GM13976 (cell line): ENCODE data around the gene OTUD5.
"Not testable (repeated sequence)": the region's sequence is repeated elsewhere in the genome, so short reads cannot be mapped to it uniquely, and the experiment has no call there.

Experiments used
- DNase-seq: peaks from one replicate; pipeline ENCODE4 v3.0.0; 2012; ENCODE audit warnings: low spot score
- in situ Hi-C: fragments of 300-500 bp; cut with MboI; formaldehyde crosslinking; loops from one replicate; pipeline ENCODE4 v1.12.0; 2022; ENCODE audit warnings: low sequenced_read_pairs, mixed read lengths, inconsistent platforms; ENCODE audit not compliant: unreplicated experiment
- TF ChIP-seq, protein P1 (sequence below): IDR thresholded peaks from 2 replicates; pipeline ENCODE4 v1.5.1; 2012; ENCODE audit warnings: borderline replicate concordance, mild to moderate bottlenecking; ENCODE audit not compliant: insufficient read depth; ENCODE audit errors: extremely low read depth, missing control alignments, control extremely low read depth

Gene OTUD5

DNA sequence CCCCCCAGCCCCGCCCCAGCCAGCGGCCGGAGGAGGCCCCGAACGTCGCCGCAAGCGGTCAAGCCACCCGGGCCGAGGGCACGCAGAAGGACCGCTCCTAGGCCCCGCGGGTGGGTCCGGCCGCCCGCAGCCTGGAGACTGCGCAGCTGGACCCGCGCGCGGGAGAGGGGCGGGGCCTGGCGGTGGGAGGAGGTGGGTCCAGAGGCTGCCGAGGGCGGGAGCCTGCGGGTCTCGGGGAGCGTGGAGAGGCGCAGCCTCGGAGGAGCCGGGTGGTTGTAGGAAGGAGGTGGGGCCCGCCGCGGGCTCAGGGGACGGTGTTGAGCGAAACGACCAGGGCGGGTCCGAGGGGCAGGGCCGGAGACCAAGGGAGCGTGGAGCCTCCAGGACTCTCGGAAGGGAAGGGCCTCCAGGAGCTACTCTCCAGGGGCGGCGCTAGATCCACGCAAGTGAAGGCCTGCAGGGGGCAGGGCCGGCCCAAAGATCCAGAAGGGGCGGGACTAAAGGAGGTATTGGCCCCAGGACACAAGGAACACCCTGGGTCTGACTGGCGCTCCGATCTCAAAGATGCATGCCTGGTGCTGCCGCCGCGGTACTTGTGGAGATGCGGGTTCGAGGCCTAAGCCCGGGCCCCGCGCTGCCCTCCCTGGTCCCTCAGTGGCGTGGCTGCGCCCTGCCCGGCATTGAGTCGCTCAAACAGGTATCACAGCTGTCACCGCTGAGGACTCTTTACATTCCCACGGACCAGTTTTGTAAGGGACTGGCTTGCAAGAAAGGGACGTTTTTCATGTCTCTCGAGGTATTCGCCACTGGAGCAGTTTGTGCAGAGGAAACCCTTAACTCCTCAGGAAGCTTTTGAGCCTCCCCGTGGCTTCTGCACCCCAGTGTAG, 65.8 kb downstream of the OTUD5 start:
- TF ChIP-seq, protein P1, sequence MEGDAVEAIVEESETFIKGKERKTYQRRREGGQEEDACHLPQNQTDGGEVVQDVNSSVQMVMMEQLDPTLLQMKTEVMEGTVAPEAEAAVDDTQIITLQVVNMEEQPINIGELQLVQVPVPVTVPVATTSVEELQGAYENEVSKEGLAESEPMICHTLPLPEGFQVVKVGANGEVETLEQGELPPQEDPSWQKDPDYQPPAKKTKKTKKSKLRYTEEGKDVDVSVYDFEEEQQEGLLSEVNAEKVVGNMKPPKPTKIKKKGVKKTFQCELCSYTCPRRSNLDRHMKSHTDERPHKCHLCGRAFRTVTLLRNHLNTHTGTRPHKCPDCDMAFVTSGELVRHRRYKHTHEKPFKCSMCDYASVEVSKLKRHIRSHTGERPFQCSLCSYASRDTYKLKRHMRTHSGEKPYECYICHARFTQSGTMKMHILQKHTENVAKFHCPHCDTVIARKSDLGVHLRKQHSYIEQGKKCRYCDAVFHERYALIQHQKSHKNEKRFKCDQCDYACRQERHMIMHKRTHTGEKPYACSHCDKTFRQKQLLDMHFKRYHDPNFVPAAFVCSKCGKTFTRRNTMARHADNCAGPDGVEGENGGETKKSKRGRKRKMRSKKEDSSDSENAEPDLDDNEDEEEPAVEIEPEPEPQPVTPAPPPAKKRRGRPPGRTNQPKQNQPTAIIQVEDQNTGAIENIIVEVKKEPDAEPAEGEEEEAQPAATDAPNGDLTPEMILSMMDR = peak; percentile 49
- in situ Hi-C loops = no loop called here

DNA sequence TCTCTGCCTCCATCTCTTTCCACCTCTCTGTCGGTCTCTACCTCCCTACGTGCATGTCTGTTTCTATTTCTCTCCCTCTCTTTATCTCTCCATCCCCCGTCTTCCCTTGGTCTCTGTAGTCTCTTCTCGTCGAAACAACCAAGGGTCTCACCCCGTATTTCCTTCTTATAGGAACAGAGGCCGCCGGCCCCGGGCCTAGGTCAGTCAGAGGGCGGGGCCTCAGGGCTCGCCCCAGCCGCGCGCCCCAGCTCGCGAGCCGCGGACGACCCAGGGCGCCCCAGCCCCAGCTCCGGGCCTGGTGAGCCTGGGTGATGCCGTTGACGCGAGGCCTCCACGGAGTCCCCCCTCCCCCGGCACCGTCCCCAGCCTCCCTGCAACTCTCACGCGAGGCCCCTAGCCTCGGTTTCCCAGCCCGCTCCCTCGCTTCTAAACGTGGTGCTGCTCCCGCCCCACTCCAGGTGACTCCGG, 66.4 kb downstream of the OTUD5 start:
- TF ChIP-seq, protein P1 = no peak
- peak; percentile 41 for DNase-seq
- in situ Hi-C loops = no loop called here

More for the DNA sequence above, 65.8 kb downstream of the OTUD5 start:
- DNase-seq = peak; percentile 77

DNA sequence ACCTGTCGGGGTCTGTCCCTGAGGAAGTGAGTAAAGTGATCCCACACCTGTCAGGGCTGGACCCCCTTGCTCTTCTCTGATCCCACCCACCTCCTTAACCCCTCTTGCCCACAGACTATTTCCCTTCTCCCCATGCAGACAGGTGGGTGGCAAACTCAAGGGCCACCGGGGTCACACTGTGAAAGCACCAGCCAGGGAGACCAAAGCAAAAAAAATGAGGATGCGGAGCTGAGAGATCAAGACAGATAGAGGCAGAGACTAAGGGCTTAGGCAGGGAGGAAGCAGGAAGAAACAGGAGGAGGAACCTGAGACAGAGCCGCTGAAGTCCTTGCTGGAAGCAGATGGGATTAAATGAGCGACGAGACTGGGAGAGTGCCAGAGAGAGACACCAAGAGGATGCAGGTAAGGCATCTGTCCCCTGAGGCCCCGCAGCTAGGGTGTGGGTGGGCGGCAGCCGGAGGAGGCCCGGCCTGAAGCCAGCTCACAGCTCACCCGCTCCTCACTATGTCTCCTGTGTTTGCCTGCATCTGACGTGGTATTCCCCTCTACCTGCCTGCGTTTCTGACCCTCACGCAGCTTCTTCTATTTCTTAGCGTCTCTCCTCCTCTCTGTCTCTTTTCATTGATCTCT, 67.0 kb downstream of the OTUD5 start:
- in situ Hi-C loops = no loop called here
- TF ChIP-seq, protein P1 = no peak
- peak; percentile 38 for DNase-seq

DNA sequence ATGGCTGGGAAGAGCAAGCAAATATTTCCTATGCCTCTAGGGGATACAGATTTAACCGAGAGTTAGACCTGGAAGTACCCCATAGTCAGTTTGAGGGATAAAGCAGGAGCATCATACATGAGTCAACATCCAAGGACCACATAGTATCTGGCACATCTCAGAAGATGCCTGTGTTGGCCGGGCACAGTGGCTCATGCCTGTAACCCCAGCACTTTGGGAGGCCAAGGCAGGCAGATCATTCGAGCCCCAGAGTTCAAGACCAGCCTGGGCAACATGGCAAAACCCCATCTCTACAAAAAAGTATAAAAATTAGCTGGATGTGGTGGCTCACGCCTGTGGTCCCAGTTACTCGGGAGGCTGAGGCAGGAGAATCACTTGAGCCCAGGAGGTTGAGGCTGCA, 70.8 kb downstream of the OTUD5 start:
- in situ Hi-C loops = not testable (repeated sequence)

DNA sequence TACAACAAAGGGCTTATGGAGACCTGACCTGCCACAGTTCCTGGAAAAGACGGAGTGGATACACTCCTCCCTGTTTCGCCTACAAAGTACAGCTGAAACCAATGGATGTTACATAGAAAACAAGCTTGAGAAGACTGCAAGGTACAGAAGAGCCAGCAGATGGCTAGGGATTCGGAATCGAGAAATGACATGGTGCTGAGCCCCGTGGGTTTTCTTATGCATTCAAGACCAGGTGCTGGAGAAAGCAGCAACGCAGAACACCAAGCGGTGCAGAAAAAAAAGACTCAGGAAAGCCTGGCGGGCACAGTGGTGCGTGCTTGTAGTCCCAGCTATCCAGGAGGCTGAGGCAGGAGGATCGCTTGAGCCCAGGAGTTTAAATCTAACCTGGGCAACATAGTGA, 73.7 kb downstream of the OTUD5 start:
- in situ Hi-C loops = no loop called here
- no peak for DNase-seq

More for the DNA sequence above, 70.8 kb downstream of the OTUD5 start:
- DNase-seq = not testable (repeated sequence)

DNA sequence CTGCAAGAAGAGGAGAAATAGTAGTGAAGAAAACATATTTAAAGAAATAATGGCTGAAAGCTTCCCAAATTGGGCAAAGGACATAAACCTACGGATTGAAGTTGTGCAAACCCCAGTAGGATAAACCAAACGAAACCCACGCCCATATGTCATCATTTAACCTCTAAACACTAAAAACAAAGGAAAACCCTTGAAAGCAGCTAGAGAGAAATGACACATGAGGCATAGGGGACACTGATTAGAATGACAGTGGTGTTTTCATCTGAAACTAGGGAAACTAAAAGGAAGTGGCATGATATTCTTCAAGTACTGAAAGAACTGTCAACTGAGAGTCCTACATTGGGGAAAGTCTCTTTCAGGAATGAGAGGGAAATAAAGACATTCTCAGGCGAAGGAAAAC, 80.5 kb downstream of the OTUD5 start:
- in situ Hi-C loops, DNase-seq: not testable (repeated sequence)

More for the DNA sequence above, 73.7 kb downstream of the OTUD5 start:
- TF ChIP-seq, protein P1 = no peak
